HepG2 (cell line): ENCODE measurements around the gene CAMK2A.

Experiments used
- POLR2AphosphoS5 ChIP-seq: IDR thresholded peaks from 2 replicates; pipeline ENCODE4 v1.6.1; 2012; ENCODE audit warnings: low read depth, low read length
- PRPF4 ChIP-seq: fragments of 200-400 bp; formaldehyde crosslinking; IDR thresholded peaks from 2 replicates; pipeline ENCODE4 v1.6.1; 2016; ENCODE audit warnings: low read length, low read depth; ENCODE audit not compliant: poor library complexity, severe bottlenecking
- SUZ12 ChIP-seq: fragments of 150-350 bp; IDR thresholded peaks from 2 replicates; pipeline ENCODE4 v1.6.1; 2014; ENCODE audit warnings: low read depth, low read length
- TGIF2 ChIP-seq: IDR thresholded peaks from 2 replicates; pipeline ENCODE4 v1.6.1; 2016; ENCODE audit warnings: control low read depth, missing compliant biosample characterization
- ZNF251 ChIP-seq: sonication (generic); formaldehyde crosslinking; IDR thresholded peaks from 2 replicates; pipeline ENCODE4 v1.9.0; 2021; ENCODE audit warnings: mild to moderate bottlenecking, missing genetic modification reagents
- ZNF605 ChIP-seq: sonication (generic); formaldehyde crosslinking; IDR thresholded peaks from 2 replicates; pipeline ENCODE4 v1.8.0; 2022; ENCODE audit warnings: mild to moderate bottlenecking, missing genetic modification reagents
- TF ChIP-seq, protein P1 (sequence below): sonication (generic); formaldehyde crosslinking; IDR thresholded peaks from 2 replicates; pipeline ENCODE4 v1.5.0; 2020; ENCODE audit warnings: mild to moderate bottlenecking, missing genetic modification reagents, moderate library complexity
- TF ChIP-seq, protein P2 (sequence below): sonication (generic); formaldehyde crosslinking; IDR thresholded peaks from 2 replicates; pipeline ENCODE4 v1.5.0; 2020; ENCODE audit warnings: mild to moderate bottlenecking, missing genetic modification reagents

DNA sequence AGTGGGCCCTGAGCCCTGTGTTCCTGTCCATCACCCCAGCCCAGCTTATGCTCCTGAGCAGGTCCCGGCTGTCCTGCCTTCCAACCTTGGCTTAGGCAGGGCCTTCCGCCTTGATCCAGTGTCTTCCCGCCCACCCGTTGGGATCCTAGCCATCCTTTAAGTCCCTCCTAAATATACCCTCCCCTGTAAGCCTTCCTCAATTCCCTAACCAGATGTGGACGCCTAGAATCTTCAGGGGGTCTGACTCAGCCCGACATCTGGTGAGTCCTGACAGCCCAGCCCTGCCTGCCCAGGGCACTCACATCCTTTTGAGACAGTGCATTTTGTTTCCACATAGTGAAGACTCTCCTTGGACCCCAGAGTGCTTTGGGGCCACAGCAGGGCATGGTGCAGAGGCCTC lies 76.0 kb downstream of the CAMK2A start:
- TF ChIP-seq PRPF4 (no peak), POLR2AphosphoS5 (no peak), ZNF251 (no peak), TGIF2 (CRISPR knock-in tag) (no peak), ZNF605 (CRISPR knock-in tag) (no peak), SUZ12 (no peak)
- TF ChIP-seq, protein P1, sequence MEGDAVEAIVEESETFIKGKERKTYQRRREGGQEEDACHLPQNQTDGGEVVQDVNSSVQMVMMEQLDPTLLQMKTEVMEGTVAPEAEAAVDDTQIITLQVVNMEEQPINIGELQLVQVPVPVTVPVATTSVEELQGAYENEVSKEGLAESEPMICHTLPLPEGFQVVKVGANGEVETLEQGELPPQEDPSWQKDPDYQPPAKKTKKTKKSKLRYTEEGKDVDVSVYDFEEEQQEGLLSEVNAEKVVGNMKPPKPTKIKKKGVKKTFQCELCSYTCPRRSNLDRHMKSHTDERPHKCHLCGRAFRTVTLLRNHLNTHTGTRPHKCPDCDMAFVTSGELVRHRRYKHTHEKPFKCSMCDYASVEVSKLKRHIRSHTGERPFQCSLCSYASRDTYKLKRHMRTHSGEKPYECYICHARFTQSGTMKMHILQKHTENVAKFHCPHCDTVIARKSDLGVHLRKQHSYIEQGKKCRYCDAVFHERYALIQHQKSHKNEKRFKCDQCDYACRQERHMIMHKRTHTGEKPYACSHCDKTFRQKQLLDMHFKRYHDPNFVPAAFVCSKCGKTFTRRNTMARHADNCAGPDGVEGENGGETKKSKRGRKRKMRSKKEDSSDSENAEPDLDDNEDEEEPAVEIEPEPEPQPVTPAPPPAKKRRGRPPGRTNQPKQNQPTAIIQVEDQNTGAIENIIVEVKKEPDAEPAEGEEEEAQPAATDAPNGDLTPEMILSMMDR: no peak
- TF ChIP-seq, protein P2, sequence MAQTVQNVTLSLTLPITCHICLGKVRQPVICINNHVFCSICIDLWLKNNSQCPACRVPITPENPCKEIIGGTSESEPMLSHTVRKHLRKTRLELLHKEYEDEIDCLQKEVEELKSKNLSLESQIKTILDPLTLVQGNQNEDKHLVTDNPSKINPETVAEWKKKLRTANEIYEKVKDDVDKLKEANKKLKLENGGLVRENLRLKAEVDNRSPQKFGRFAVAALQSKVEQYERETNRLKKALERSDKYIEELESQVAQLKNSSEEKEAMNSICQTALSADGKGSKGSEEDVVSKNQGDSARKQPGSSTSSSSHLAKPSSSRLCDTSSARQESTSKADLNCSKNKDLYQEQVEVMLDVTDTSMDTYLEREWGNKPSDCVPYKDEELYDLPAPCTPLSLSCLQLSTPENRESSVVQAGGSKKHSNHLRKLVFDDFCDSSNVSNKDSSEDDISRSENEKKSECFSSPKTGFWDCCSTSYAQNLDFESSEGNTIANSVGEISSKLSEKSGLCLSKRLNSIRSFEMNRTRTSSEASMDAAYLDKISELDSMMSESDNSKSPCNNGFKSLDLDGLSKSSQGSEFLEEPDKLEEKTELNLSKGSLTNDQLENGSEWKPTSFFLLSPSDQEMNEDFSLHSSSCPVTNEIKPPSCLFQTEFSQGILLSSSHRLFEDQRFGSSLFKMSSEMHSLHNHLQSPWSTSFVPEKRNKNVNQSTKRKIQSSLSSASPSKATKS (CRISPR knock-in tag): no peak
